ENCODE data around the gene S100A9. TPM values are rescaled to one million over a fixed set of nuclear protein-coding genes. Genes with fewer than 3 reads are reported as not detected.

Gene S100A9
- total RNA-seq, 1 experiment from 2014 or later, result not detected

- Histone ChIP-seq H3K27ac (ENCODE audit: insufficient read length, low read depth, low read length) (no peak overlapping the region), H2AK5ac (ENCODE audit: insufficient read length, low read length) (no peak overlapping the region), H3K9me3 (ENCODE audit: control insufficient read depth, low read depth, low read length) (no peaks in the 10 kb centered on the region), H3K56ac (ENCODE audit: insufficient read length, low read depth, low read length) (no peak overlapping the region), H4K5ac (ENCODE audit: insufficient read length, low read depth, low read length) (no peak overlapping the region), H2AFZ (ENCODE audit: low read length) (no peak overlapping the region), H2BK120ac (ENCODE audit: low read depth, low read length, poor library complexity, severe bottlenecking) (no peak overlapping the region), H3K79me2 (ENCODE audit: insufficient read depth, low read length) (no peaks in the 10 kb centered on the region), H3K23ac (ENCODE audit: insufficient read length, low read depth, low read length) (no peak overlapping the region), H3K79me1 (ENCODE audit: insufficient read depth, low read depth, low read length, poor library complexity, severe bottlenecking) (no peaks in the 10 kb centered on the region), H3K4ac (ENCODE audit: low read depth, low read length) (no peak overlapping the region), H3T11ph (ENCODE audit: low read length) (no peak overlapping the region), H3K9ac (ENCODE audit: extremely low read depth, insufficient read length, low read length) (no peak overlapping the region), H2BK15ac (ENCODE audit: low read depth, low read length) (no peak overlapping the region), H2BK12ac (ENCODE audit: insufficient read length, low read depth, low read length) (no peak overlapping the region), H4K20me1 (ENCODE audit: control insufficient read depth, insufficient read depth, insufficient read length) (no peaks in the 10 kb centered on the region), H3K27me3 (ENCODE audit: insufficient read depth, low read length) (no peaks in the 10 kb centered on the region), H3K23me2 (ENCODE audit: insufficient read length, low read depth, low read length, poor library complexity, severe bottlenecking) (no peaks in the 10 kb centered on the region), H3K18ac (ENCODE audit: insufficient read length, low read depth, low read length) (no peak overlapping the region), H2BK5ac (ENCODE audit: insufficient read length, low read length) (no peak overlapping the region), H3K4me2 (ENCODE audit: insufficient read depth, insufficient read length, low read length) (no peak overlapping the region), H4K91ac (ENCODE audit: insufficient read length, low read depth, low read length) (no peak overlapping the region), H2BK20ac (ENCODE audit: low read depth, low read length, poor library complexity, severe bottlenecking) (no peak overlapping the region), H3K14ac (ENCODE audit: insufficient read depth, low read length) (no peak overlapping the region), H4K8ac (replicated peaks; ENCODE audit: insufficient read length, low read depth, low read length) (no peak overlapping the region), H3K4me1 (ENCODE audit: insufficient read depth, low read length) (no peaks in the 10 kb centered on the region)
- H3K27ac Mint-ChIP-seq, result no peak overlapping the region; a peak in 1 of 7 replicates
- TF ChIP-seq CTCF (conservative IDR thresholded peaks at IDR 0.05), result no peak
- H3K9me3 Mint-ChIP-seq, result no peaks in the 10 kb centered on the region
- peaks cover 0 to 5% of the 10 kb centered on the region in 2 experiments; a peak in 2 of 4 replicates for H3K4me1 Mint-ChIP-seq
- no peaks in the 10 kb centered on the region; a peak in 1 of 7 replicates for H3K36me3 Mint-ChIP-seq (ENCODE audit: insufficient read depth in 1 of 3, low read depth in 3 of 3)
- no peak overlapping the region for H3K4me3 Mint-ChIP-seq
- no peak for DNase-seq
- H3K27me3 Mint-ChIP-seq (ENCODE audit: low read depth), result peaks cover 22% of the 10 kb centered on the region
- whole genome bisulfite sequencing (ENCODE audit: extremely low coverage, insufficient read length, low lambda C conversion rate), result no CpG with 5 or more reads among the region's 9 CpGs
Observed at GRCh38 chr1:153343811-153344717, 13.6 kb upstream of the S100A9 start.

Data from H9 (cell line).